Hepatocyte (in vitro differentiated cells): ENCODE measurements around the gene CDC42EP1.

ENCODE experiments used
- EZH2 ChIP-seq: fragments of 200-600 bp; sonication (generic); IDR thresholded peaks from 2 replicates; pipeline ENCODE4 v1.6.1; 2016; ENCODE audit warnings: antibody characterized with exemption, mild to moderate bottlenecking, borderline replicate concordance
- TF ChIP-seq, protein P1 (sequence below): fragments of 200-600 bp; sonication (generic); IDR thresholded peaks from 2 replicates; pipeline ENCODE4 v1.5.1; 2016; ENCODE audit warnings: antibody characterized with exemption, mild to moderate bottlenecking; ENCODE audit not compliant: poor library complexity

DNA sequence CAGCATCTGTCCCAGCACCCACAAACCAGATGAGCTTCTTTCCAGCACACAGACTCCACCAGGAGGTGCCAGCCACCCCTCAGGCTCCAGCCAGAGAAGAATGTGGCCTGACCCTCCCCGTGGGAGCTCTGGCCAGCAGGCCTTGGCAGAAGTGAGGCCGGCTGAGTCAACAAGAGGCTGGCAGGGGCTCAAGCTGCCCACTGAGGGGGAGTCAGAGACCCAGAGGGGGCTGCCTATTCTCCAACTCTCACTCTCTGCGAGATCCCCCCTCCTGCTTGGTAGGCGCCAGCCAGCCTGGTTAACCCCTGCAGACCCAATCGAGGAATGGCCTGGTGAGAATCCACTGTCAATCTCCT lies 10.6 kb upstream of the CDC42EP1 start:
- TF ChIP-seq, protein P1, sequence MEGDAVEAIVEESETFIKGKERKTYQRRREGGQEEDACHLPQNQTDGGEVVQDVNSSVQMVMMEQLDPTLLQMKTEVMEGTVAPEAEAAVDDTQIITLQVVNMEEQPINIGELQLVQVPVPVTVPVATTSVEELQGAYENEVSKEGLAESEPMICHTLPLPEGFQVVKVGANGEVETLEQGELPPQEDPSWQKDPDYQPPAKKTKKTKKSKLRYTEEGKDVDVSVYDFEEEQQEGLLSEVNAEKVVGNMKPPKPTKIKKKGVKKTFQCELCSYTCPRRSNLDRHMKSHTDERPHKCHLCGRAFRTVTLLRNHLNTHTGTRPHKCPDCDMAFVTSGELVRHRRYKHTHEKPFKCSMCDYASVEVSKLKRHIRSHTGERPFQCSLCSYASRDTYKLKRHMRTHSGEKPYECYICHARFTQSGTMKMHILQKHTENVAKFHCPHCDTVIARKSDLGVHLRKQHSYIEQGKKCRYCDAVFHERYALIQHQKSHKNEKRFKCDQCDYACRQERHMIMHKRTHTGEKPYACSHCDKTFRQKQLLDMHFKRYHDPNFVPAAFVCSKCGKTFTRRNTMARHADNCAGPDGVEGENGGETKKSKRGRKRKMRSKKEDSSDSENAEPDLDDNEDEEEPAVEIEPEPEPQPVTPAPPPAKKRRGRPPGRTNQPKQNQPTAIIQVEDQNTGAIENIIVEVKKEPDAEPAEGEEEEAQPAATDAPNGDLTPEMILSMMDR = no peak
- TF ChIP-seq EZH2 = no peak
